HG02852 (cell line): ENCODE measurements around the gene RPL14.
"Not testable (repeated sequence)": the region's sequence is repeated elsewhere in the genome, so short reads cannot be mapped to it uniquely, and the experiment has no call there.

Experiments
- ATAC-seq: cut with Tn5 transposase; IDR thresholded peaks from one replicate; pipeline ENCODE4 v1.9.1; 2021; ENCODE audit warnings: mild to moderate bottlenecking, moderate library complexity; ENCODE audit not compliant: unreplicated experiment

Gene RPL14

DNA sequence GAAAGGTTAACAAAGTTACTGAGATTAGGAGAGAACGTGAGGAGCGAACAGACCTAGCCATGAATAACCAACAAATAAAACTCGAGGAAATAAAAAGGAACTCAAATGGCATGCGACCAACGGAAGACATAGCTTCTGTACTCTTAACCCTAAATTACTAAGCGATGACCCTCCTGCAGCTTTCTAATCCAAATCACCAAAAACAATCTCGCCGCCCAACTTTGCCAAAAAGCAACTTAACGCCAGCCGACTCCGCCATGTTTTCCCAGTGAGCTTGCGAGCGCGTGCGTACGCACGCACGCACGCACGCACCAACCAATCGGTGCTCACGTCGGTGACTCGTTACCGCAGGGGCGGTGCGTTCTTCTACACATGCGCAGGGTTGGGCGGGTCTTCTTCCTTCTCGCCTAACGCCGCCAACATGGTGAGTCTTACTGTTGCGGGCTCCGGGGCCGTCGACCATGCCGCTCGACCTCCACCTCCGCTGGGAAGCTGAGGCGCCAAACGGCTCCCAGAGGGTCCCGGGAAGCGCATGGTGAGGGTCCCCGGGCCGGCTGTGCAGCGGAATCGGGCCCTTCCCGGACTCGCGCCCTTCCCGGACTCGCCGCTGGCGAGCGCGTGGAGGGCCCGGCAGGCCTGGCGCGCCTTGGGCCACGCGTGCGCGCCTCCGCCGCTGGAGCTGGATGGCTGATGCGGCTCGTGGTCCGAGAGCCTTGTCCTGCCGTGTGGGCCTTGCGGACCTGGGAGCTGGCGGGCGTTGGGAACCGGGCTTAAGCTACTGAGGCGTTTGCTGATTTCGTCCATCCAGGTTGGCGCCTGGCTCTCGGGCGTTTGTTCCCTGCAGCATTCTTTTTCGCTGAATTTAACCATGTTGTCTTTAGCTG, at the start of gene RPL14:
Gene RPL14, plus strand, starts transcription at position 400 of the 884 bp plus-strand sequence. Its CDS starts 133 bp downstream, at position 533.
- peak; percentile 54 for ATAC-seq

DNA sequence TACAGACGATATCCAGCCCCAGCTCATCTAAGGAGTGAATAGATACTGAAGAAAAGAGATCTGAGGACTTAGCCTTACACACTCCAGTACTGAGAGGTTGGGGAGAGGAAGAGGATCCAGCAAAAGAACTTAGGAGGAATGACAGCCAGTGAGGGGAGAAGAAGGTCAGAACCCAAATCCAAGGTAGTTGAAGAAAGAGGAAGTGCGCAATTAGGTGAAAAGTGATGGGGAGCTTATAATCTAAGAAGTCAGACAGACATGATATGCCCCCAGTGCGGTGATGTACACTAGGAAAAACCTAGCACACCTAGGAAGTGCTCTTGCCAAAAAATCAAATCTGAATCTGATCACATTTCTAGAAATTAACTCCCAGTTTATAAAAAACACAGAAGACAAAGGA, 49.5 kb upstream of the RPL14 start:
- no peak for ATAC-seq

DNA sequence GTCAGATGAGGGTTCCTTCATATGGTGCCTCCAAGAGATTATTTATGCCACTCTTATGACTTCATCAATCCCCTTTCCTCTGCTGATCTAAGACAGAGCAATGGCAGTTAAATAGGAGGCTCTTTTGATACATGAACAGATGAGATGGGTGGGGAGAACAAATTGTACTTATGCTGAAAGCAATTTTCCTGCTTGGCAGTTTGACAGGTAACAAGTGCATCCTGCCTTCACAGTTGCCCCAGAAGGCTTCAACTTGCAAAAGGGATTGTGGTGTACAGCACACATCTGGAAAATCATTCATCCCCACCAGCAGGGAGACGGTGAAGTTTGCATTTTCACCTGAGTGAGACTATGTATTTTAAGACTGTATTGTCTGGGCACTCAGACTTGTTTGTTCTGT, 42.9 kb upstream of the RPL14 start:
- ATAC-seq, result no peak

DNA sequence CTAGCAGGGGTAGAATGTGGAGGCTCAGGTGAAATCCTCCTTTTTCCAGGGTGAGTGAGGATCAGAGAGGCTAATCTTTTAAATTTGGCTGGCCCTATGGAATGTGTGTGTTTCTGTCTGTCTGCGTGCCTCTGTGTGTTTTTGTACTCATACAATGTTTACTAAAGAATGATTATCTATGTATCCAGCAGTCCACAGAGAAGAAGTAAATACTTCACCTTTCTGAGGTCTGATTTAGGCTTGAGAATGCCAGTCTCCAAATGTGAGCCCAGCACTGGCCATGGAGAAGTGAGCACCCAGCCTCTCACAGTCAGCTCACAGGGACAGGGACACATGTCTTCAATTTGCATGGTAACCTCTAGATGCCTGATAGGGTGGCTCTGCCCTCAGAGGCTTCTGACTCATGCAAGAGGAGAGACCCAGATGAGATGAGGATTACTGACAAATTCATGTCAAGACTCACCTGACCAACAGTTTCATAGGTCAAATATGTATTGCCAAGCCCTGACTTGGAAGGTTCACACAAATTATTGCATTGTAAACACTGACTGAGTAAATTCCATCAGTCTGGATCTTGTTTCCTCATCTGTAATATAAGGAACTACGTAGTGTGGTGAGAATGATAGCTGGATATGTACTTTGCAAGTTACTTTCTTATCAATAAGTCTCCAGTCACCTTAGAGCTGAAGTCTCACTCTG, 39.1 kb upstream of the RPL14 start:
- no peak for ATAC-seq

DNA sequence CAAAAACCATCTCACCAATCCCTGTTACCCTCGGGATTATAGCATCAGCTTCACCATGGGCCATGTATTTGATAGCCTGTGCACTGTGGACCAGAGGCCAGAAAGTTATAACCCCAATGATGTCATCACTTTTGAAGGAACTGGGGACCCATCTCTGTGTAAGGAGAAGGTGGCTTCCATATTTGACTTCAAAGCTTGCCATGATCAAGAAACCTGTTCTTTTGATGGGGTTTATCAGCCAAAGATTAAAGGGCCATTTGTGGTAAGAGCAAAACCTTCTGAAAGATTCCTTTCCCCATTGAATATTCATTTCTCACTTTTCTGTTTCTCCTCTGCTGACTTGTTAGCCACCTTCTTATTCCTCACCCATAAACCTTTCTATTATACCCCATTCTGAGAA, 34.3 kb upstream of the RPL14 start:
- ATAC-seq, result no peak

DNA sequence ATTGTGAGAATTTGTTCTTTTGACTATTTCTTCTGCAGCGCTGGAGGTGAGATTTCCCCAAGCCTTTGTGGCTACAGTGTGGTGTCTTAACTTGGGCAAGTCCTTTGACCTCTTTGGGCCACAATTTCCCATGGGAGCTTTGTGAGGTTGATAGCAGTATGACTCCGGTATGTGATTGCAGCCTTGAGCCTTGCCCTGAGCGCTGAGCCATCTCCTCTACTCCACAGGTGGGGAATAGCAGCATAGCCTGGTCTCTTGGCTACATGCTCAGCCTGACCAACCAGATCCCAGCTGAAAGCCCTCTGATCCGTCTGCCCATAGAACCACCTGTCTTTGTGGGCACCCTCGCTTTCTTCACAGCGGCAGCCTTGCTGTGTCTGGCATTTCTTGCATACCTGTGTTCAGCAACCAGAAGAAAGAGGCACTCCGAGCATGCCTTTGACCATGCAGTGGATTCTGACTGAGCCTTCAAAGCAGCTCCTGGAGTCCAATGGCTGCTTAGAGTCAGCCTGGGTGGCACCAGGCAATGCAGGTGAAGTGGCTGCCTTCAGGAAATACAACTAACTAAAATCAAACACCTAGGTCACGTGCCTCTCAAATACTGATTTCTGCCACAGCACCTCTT, 30.0 kb upstream of the RPL14 start:
- ATAC-seq, result no peak

DNA sequence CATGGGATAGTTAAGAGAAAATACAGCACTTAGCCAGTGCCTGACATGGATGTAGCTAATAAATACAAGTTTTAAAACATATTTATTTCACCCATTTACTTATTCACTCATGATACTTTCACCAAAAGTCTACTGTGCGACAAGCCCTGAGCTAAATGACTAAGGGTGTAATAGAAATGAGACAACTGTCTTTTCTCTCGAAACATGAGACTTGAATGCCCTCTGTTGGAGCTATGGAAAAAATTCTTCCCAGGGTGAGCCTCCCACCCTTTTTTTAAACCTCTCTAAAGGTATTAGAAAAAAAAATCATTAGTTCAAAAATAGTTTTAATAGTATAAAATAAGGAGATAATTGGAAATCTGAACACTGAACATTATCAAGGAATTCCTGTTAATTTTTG, 24.3 kb upstream of the RPL14 start:
- ATAC-seq, result no peak

DNA sequence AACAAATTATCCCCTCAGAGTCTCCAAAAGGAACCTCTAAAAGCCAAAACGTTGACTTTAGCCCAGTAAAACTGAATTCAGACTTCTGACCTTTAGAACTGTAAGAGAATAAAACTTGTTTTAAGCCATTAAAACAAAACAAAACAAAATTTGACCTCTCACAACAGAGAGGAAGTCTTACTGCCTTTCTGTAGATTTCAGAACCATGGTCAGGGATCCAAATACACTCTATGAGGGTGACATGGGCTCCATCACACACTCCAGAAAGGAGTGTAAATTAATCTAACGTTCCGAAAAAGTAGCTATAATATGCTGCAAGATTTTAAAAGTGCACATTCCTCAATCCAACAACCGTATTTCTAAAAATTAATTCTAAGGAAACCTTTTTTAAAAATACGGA, 19.2 kb upstream of the RPL14 start:
- ATAC-seq, result no peak

DNA sequence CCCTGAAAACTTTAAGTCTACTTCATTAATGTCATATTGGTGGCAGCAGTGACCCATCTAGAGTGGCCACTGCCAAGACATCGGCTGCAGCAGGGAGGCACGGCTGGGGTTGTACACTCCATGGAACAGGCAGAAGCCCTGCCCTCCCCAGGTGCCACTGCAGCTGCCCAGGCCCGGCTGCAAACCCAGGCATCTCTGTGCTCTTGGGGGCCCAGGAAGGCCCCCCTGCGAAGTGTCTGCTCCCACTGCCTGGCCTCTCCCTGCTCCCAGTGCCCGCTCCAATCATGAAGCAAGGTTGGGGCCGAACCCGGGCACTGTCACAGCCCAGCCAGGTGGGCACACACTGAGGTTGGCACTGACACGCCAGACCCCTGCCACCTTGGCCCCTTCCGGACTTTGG, 12.1 kb upstream of the RPL14 start:
- ATAC-seq, result no peak

DNA sequence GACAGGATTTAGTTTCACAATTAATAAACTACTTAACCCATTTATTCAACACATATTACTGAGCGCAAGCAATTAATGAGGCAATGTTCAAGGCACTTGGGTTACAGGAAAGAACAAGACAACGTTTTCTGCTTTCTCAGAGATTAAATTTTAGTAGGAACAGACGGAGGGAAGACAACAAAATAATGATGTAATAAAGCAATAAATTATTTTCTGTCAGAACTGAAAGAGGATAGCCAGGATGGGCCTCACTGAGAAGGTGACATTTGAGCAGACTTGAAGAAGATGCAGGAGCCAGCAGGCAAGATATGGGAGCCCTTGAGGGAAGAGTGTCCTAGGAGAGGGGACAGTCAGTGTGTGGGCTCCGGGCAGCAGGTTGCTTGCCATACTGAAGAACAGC, 11.3 kb upstream of the RPL14 start:
- ATAC-seq, result no peak

DNA sequence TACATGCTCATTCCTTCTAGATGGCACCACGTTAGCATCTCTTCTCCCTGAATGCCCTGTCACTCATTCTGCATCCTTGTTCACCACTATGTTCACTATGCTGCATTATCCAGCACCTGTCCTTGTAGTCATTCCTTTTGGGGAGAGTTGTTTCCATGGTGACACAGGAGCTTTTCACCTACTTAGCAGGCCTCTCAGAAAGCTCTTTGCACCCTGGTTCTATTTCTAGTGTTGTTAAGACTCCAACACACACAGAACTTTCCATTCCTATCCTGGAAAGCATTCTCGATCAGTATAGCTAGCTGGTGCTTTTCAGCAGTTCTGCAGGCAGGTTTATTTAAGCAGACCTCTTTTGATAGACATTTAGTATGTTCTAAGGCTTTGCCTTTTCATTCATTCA, 6.7 kb upstream of the RPL14 start:
- ATAC-seq, result no peak

DNA sequence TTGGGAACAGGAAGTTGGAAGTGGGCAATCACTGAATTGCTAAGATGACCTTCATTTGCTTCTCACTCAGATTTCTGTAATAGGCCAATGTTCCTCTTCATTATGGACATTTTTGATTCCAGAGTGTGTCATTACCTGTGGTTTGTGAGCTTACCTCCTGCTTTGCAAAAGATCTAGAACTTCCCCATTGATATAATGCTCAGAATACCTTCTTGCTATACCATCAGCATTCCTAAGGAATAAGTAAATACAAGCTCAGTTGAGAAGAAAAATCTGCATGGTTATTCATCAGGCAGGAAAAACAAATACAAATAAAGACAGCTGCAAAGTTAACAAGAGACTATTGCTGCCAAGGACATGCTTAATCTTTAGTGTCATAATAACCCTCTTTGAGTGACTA, 5.6 kb upstream of the RPL14 start:
- ATAC-seq, result no peak

DNA sequence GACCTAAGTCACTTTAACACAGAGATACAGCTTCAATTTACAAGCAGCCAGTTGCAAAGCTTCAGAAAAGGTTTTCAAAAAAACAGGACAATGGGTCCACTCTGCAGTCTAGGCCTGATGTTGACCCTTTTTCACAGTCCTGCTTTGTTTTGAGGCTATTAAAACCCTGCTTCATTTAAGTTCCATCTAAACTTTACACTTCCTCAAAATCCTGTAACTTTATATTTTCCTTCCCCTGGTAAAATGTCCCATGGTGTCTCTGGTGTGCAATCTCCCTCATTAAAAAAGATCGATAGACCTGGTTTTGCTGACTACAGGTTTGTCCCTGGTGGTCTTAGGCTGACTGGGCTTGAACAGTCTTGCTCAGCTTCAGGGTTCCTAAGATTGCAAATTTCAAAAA, 5.1 kb upstream of the RPL14 start:
- no peak for ATAC-seq

DNA sequence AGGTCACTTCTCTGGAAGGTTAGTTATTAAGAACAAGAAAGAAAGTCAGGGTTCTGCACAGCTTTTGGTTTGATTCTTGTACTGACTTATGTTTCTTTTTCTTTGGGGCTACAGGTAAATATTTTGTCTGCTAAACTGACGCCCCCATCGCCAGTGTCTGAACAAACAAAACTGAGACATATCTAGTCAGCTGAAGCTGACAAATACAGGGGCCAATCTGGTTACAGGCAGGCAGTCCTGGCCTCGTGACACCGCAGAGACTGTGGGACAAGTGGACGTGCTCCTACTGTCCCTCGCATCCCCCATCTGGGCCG, 4.6 kb upstream of the RPL14 start:
- no peak for ATAC-seq

DNA sequence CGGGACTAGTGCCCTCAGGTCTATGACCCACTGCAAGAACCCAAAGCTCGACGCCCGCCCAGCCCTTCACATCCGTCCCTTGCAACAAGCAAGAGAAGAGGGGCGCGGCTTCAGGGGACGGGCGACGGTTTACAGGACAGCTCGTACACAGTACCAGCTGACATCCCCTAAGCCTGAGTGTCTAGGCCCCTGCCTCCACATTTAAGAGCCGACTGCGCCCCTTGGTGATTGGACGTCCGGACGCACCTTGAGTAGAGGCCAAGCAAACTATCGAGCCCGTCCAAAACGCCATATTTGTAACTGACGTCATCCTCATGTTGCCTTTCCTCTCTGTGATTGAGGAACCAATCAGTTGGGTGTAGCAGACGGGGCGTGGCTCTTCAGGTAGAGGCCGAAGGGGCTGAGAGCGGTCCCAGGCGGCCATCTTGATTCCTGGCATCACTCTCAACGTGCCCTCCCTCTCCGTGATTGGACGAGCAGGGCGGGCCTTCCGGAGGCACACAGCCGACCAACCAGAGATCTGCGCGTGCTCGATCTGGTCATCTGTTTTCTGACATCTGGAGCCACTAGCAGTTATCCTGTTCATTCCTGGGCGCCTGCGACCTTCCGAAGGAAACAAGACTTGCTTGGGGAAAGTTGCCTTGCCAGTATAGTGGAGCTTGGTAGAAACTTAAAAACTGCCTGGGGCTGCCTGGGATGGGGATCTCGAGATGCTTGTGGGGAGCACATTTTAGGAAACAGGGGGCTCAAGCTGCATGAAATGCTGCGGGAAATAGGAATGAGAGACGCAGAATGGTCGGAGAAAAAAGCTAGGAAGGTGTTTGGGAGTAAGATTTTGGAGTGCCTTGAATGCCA, 4.0 kb upstream of the RPL14 start:
- peak; percentile 93 for ATAC-seq

DNA sequence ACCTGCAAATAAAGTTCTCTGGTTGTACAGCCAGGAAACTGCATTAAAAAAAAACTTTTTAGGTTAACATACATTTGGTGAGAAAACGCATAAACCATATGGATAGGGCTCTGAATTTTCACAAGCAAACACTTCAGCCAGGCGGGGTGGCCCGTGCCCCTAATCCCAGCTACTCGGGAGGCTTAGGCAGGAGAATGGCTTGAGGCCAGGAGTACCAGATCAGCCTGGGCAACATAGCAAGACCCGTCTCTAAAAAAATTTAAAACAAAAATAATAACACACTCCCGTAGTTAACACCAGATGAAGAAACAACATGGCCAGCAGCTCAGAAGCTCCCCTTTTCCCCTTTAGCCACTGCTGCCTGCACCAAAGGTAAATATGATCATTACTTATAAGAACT, 3.2 kb upstream of the RPL14 start:
- no peak for ATAC-seq

DNA sequence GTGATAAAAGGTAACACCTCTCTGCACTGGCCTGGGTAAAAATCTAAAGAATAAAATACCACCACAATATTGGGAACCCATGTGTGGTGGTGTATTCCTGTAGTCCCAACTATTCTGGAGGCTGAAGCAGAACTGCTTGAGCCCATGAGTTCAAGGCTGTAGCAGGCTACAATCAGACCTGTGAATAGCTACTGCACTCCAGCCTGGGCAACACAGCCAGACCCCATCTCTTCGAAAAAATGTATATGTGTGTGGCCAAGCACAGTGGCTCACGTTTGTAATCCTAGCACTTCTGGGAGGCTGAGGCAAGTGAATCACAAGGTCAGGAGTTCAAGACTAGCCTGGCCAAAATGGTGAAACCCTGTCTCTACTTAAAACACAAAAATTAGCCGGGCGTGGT, 1.8 kb upstream of the RPL14 start:
- ATAC-seq, result no peak

DNA sequence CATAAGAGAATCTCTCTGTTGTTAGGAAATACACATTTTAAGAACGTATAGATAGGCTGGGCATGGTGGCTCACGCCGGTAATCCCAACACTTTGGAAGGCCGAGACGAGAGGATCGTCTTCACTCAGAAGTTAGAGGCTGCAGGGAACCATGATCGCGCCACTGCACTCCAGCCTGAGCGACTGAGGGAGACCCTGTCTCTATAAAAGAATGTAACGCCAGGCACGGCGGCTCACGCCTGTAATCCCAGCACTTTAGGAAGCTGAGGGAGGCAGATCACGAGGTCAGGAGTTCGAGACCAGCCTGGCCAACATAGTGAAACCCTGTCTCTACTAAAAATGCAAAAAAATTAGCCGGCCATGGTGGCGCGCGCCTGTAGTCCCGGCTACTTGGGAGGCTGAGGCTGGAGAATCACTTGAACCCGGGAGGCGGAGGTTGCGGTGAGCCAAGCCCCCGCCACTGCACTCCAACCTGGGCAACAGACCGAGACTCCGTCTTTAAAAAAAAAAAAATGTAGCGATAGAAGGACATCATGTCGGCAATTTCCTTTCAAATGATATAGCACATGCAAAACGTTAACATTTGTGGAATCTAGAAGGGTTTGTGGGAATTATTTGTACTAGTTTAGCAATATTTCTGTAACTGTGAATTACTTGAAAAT, 730 bp upstream of the RPL14 start:
- ATAC-seq, result no peak

DNA sequence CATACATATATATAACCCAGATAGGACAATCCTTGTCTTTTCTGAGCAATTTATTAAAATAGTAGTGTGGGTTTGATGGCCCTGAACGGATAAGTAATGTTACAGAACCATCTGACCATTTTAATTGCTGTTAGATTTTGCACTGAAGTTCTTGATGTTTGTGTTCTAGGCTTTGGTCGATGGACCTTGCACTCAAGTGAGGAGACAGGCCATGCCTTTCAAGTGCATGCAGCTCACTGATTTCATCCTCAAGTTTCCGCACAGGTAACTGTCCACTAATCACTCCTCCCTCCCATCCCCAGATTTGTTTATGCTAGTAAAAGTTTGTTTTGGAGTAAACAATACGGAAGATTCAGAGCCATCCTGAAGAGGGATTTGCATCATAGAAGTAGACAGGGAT, 1.3 kb downstream of the RPL14 start:
- ATAC-seq, result no peak

DNA sequence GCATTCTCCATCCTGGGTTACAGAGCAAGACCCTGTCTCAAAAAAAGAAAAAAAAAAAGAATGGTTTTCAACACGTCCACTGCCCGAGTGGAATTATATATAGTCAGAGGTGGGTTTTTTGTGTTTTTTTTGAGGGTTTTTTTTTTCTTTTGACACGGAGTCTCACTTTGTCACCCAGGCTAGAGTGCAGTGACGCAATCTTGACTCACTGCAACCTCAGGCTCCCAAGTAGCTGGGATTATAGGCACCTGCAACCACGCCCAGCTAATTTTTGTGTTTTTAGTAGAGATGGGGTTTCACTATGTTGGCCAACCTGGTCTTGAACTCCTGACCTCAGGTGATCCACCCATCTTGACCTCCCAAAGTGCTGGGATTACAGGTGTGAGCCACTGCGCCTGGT, 3.3 kb downstream of the RPL14 start:
- not testable (repeated sequence) for ATAC-seq

DNA sequence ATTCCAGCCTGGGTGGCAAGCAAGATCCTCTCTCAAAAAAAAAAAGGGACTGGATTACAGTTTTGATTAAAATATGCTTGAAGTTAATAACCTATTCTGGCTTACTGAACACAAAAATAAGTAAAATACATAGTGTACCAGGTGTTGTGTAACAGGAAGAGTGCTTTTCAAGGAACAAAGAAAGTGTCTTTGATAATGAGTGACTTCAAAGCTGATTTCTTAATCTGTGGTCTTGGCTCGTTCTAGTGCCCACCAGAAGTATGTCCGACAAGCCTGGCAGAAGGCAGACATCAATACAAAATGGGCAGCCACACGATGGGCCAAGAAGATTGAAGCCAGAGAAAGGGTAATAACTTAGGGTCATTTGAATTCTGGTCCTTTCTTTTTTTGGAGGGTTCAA, 4.0 kb downstream of the RPL14 start:
- no peak for ATAC-seq
